HL-60 (cell line): ENCODE data around the gene IL9R.
"Not testable (repeated sequence)": the region's sequence is repeated elsewhere in the genome, so short reads cannot be mapped to it uniquely, and the experiment has no call there.

Source experiments
- DNase-seq, 2 experiments: peaks; one replicate each; pipeline ENCODE4 v3.0.0-alpha.2; 2010 to 2020; ENCODE audit warnings: low read depth in 1 of 2, low spot score in 1 of 2
- H3K27ac ChIP-seq: fragments of 250-450 bp; sonication (Bioruptor Pico); replicated peaks from 2 replicates; pipeline ENCODE4 v1.5.1; 2020; ENCODE audit warnings: mild to moderate bottlenecking, moderate library complexity
- H3K27me3 ChIP-seq: fragments of 250-450 bp; sonication (Bioruptor Pico); 2 replicates; pipeline ENCODE4 v1.5.1; 2021; ENCODE audit warnings: mild to moderate bottlenecking, moderate library complexity; ENCODE audit not compliant: insufficient read depth, poor library complexity, severe bottlenecking
- H3K4me3 ChIP-seq: replicated peaks from 2 replicates; pipeline ENCODE4 v1.5.1; 2011; ENCODE audit warnings: mild to moderate bottlenecking, control low read depth, low read length; ENCODE audit not compliant: insufficient read depth
- CTCF ChIP-seq: IDR thresholded peaks from one replicate; pipeline ENCODE4 v1.5.1; 2011; ENCODE audit warnings: low read length, control low read depth, inconsistent platforms; ENCODE audit not compliant: insufficient read depth
- GABPA ChIP-seq: IDR thresholded peaks from 2 replicates; pipeline ENCODE4 v1.6.1; 2012; ENCODE audit warnings: low read depth
- POLR2AphosphoS5 ChIP-seq: IDR thresholded peaks from 2 replicates; pipeline ENCODE4 v1.6.1; 2012; ENCODE audit warnings: low read depth
- SPI1 ChIP-seq: IDR thresholded peaks from 2 replicates; pipeline ENCODE4 v1.6.1; 2012; ENCODE audit warnings: low read depth, mild to moderate bottlenecking, borderline replicate concordance
- TF ChIP-seq, protein P1 (sequence below): IDR thresholded peaks from 2 replicates; pipeline ENCODE4 v1.6.1; 2012; ENCODE audit warnings: low read depth; ENCODE audit not compliant: insufficient replicate concordance

IL9R gene

DNA sequence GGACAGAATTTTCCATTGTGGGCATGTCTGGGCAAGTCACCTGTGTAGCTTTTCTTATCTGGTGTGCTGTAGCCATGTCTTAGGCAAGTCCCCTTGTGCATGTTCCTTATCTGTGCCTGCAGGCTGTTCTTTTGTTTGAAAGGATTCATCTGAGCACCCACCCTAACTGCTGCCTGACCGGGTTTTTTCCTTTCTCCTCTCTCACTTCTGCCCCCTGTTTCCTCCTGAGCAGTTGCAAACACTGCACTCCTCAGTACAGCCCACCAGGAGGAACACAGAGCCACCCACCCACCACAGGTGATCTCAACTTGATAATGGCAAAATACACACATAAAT, 29.2 kb upstream of the IL9R start:
- no peak for TF ChIP-seq GABPA
- TF ChIP-seq POLR2AphosphoS5, result no peak
- TF ChIP-seq, protein P1, sequence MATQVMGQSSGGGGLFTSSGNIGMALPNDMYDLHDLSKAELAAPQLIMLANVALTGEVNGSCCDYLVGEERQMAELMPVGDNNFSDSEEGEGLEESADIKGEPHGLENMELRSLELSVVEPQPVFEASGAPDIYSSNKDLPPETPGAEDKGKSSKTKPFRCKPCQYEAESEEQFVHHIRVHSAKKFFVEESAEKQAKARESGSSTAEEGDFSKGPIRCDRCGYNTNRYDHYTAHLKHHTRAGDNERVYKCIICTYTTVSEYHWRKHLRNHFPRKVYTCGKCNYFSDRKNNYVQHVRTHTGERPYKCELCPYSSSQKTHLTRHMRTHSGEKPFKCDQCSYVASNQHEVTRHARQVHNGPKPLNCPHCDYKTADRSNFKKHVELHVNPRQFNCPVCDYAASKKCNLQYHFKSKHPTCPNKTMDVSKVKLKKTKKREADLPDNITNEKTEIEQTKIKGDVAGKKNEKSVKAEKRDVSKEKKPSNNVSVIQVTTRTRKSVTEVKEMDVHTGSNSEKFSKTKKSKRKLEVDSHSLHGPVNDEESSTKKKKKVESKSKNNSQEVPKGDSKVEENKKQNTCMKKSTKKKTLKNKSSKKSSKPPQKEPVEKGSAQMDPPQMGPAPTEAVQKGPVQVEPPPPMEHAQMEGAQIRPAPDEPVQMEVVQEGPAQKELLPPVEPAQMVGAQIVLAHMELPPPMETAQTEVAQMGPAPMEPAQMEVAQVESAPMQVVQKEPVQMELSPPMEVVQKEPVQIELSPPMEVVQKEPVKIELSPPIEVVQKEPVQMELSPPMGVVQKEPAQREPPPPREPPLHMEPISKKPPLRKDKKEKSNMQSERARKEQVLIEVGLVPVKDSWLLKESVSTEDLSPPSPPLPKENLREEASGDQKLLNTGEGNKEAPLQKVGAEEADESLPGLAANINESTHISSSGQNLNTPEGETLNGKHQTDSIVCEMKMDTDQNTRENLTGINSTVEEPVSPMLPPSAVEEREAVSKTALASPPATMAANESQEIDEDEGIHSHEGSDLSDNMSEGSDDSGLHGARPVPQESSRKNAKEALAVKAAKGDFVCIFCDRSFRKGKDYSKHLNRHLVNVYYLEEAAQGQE, result no peak
- TF ChIP-seq CTCF, result no peak
- TF ChIP-seq SPI1, result no peak
- H3K27ac ChIP-seq, result no peak overlapping the region
- no peaks in the 10 kb centered on the region for H3K27me3 ChIP-seq
- no peak for DNase-seq
- no peak overlapping the region for H3K4me3 ChIP-seq

DNA sequence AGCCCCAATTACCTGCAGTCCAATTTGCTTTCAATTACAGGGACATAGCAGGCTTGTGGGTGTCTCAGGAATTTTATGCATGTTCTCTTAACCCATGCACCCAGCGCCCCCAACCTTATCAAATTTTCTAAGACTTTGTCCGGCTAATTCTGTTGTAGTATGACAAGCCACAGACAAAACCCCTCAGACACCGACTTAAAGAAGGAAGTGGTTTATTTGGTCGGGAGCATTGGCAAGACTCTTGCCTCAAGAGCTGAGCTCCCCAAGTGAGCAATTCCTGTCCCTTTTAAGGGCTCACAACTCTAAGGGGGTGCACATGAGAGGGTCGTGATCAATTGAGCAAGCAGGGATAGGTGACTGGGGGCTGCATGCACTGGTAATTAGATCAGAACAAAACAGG, 28.7 kb upstream of the IL9R start:
- Histone ChIP-seq H3K27ac (no peak overlapping the region), H3K4me3 (no peak overlapping the region), H3K27me3 (no peaks in the 10 kb centered on the region)
- TF ChIP-seq POLR2AphosphoS5 (no peak), SPI1 (no peak), CTCF (no peak), GABPA (no peak)
- TF ChIP-seq, protein P1, result no peak
- DNase-seq, result no peak

DNA sequence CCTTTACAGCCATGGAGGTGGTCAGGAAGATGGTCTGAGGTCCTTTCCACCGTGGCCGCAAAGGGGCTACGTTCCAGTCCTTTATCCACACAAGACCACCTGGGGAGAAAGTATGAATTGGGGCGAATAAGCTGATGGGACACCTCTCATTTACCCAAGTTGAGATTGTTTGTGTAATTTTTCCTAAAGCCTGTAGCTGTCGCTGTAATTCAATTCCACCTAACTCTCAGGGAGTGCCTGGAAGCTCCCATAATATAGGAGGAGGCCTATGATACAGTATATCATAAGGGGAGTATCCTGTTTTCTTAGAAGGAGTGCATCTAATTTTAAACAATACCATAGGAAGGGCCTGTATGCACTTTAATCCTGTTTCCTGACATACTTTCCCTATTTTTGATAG, 25.8 kb upstream of the IL9R start:
- DNase-seq, H3K27ac ChIP-seq, H3K4me3 ChIP-seq, H3K27me3 ChIP-seq: not testable (repeated sequence)

DNA sequence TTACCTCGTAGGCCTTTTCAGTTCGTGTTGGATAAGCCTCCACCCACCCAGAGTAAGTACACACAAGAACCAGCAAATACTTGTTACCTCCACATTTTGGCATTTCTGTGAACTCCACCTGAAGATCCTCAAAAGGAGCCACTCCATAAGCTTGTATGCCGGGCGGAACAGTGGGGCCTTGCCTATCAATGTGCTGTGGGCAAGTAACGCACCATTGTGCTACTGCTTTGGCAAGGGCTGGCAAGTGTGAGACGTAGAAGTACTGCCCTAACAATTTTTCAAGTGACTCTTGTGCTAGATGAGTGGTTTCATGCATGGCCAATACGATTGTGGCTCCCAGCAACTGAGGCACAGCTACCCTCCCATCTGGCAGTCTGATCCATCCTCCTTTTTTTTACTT, 25.3 kb upstream of the IL9R start:
- not testable (repeated sequence) for H3K27me3 ChIP-seq

GRCh38 chrX:155983326-155983725, 14.2 kb upstream of the IL9R start:
- Histone ChIP-seq H3K4me3 (no peak overlapping the region), H3K27me3 (no peaks in the 10 kb centered on the region), H3K27ac (no peak overlapping the region)
- no peak for DNase-seq
- TF ChIP-seq SPI1, result no peak
- TF ChIP-seq GABPA, result no peak
- TF ChIP-seq POLR2AphosphoS5, result no peak
- TF ChIP-seq, protein P1, result no peak
- no peak for TF ChIP-seq CTCF

More for the DNA sequence above, 25.3 kb upstream of the IL9R start:
- not testable (repeated sequence) for H3K4me3 ChIP-seq, DNase-seq, H3K27ac ChIP-seq
